ENCODE results near the gene GFY. TPM values are rescaled to one million over a fixed set of nuclear protein-coding genes. Genes with fewer than 3 reads are reported as not detected.

Gene GFY
- total and polyA plus RNA-seq, 9 of the 15 experiments (the other 6 are each of a cell fraction or from before 2014, with no cell fraction given) = 0.06 to 0.40 (median 0.19) TPM; not detected in 3

GRCh38 chr19:49408816-49409440 is 16.3 kb upstream of the GFY start (continued):
- TF ChIP-seq THRA (IDR thresholded peaks at IDR 0.05) = no peak
- TF ChIP-seq ZEB2 (IDR thresholded peaks at IDR 0.05) = no peak
- no peak for TF ChIP-seq NFXL1 (CRISPR knock-in tag; IDR thresholded peaks at IDR 0.05)
- TF ChIP-seq RAD51 (IDR thresholded peaks at IDR 0.05; ENCODE audit: borderline replicate concordance, low read depth) = no peak
- TF ChIP-seq BRF2 (IDR thresholded peaks at IDR 0.05; ENCODE audit: borderline replicate concordance, insufficient read depth, insufficient read length) = no peak
- no peak for TF ChIP-seq CHCHD3 (CRISPR knock-in tag; IDR thresholded peaks at IDR 0.05)
- TF ChIP-seq POLR2AphosphoS2 (IDR thresholded peaks at IDR 0.05; ENCODE audit: low read length) = no peak
- TF ChIP-seq FOXK2 (conservative IDR thresholded peaks at IDR 0.05 in 1 of 2, IDR thresholded peaks at IDR 0.05 in 1 of 2; ENCODE audit: low read depth in 2 of 2) = no peak
- no peak for TF ChIP-seq ZNF79 (CRISPR knock-in tag; IDR thresholded peaks at IDR 0.05; ENCODE audit: low read depth)
- no peak for TF ChIP-seq JUNB (CRISPR knock-in tag; conservative IDR thresholded peaks at IDR 0.05)
- no peak for TF ChIP-seq ZBED1 (IDR thresholded peaks at IDR 0.05)
- TF ChIP-seq LEF1 (IDR thresholded peaks at IDR 0.05) = no peak
- no peak for TF ChIP-seq TCF15 (CRISPR knock-in tag; IDR thresholded peaks at IDR 0.05)
- no peak for TF ChIP-seq ZNF12 (CRISPR knock-in tag; IDR thresholded peaks at IDR 0.05)
- no peak for TF ChIP-seq ZNF316 (IDR thresholded peaks at IDR 0.05)
- TF ChIP-seq NFIX (CRISPR knock-in tag; IDR thresholded peaks at IDR 0.05; ENCODE audit: low read depth) = no peak
- TF ChIP-seq ZKSCAN1 (IDR thresholded peaks at IDR 0.05; ENCODE audit: low read depth, low read length) = no peak
- TF ChIP-seq MLX (CRISPR knock-in tag; conservative IDR thresholded peaks at IDR 0.05) = no peak
- TF ChIP-seq CBX2 (IDR thresholded peaks at IDR 0.05; ENCODE audit: insufficient read depth, low read length, poor library complexity, severe bottlenecking) = no peak
- TF ChIP-seq ELF4 (CRISPR knock-in tag; IDR thresholded peaks at IDR 0.05) = no peak
- no peak for TF ChIP-seq BRF1 (IDR thresholded peaks at IDR 0.05; ENCODE audit: borderline replicate concordance, extremely low read depth, insufficient read length)
- no peak for TF ChIP-seq ZNF134 (CRISPR knock-in tag; conservative IDR thresholded peaks at IDR 0.05)
- TF ChIP-seq RBM22 (IDR thresholded peaks at IDR 0.05; ENCODE audit: low read depth, low read length, poor library complexity, severe bottlenecking) = no peak
- peak; percentile 13; the same call in 1 of the 2 replicates for TF ChIP-seq CXXC5 (CRISPR knock-in tag; IDR thresholded peaks at IDR 0.05)
- no peak for TF ChIP-seq PTRF (tag; IDR thresholded peaks at IDR 0.05)
- no peak for TF ChIP-seq MAFG (tag; conservative IDR thresholded peaks at IDR 0.05)
- TF ChIP-seq MEIS2 (IDR thresholded peaks at IDR 0.05; ENCODE audit: partially characterized antibody) = peak; percentile 58
- TF ChIP-seq MEF2D (tag; conservative IDR thresholded peaks at IDR 0.05; ENCODE audit: low read depth) = no peak
- no peak for TF ChIP-seq BRCA1 (IDR thresholded peaks at IDR 0.05)
- TF ChIP-seq BRCA1 (CRISPR knock-in tag; IDR thresholded peaks at IDR 0.05) = no peak
